ENCODE data around the gene JADE3. TPM values are rescaled to one million over a fixed set of nuclear protein-coding genes. Genes with fewer than 3 reads are reported as not detected.

Gene JADE3
- total RNA-seq, 1 donor from 2014 or later = 24.4 TPM

DNA sequence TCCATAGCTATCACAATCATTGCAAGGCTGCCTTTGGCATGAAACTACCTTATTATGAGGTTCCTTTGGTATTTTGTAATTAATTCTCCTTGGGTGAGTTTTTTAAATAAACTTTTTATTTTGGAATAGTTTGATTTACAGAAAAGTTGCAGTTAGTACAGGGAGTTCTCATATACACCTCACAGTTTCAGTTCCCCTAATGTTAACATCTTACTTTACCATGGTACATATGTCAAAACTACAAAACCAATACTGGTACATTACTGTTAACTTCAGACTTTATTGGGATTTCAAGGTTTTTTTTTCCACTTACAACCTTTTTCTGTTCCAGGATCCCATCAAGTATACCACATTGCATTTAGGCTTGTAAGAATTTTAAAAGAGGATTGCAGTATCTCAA, 114.0 kb downstream of the JADE3 start:
- no peak for DNase-seq (ENCODE audit: low read depth)

DNA sequence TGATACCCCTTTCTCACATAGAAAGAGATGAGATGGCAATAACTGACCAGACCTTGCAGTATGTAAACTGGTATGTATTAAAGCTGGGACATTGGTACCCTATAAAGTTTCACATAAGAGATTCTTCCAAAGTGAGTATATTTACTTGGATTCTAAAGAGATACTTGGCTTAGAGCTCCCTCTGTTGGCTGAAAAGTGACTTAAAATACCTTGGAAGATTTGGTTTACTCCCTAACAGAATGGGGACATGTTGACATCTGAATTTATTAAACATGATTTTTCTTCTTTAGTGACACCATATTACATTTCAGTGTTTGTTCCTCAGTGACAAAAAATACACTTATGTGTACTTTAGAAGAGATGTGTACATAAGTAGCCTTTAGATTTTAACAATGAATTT, 118.1 kb downstream of the JADE3 start:
- peak; percentile 64 for DNase-seq (ENCODE audit: low read depth)

- no peak for DNase-seq (ENCODE audit: low read depth)
Observed at GRCh38 chrX:47047989-47048388, 135.8 kb downstream of the JADE3 start.

GRCh38 chrX:47059142-47059874, 147.1 kb downstream of the JADE3 start:
- DNase-seq (ENCODE audit: low read depth) = no peak

- no peak for DNase-seq (ENCODE audit: low read depth)
Observed at GRCh38 chrX:47060708-47061107, 148.5 kb downstream of the JADE3 start.

GRCh38 chrX:47061238-47061919, 149.2 kb downstream of the JADE3 start:
- no peak for DNase-seq (ENCODE audit: low read depth)

GRCh38 chrX:47063179-47063578, 151.0 kb downstream of the JADE3 start:
- DNase-seq (ENCODE audit: low read depth) = no peak

DNA sequence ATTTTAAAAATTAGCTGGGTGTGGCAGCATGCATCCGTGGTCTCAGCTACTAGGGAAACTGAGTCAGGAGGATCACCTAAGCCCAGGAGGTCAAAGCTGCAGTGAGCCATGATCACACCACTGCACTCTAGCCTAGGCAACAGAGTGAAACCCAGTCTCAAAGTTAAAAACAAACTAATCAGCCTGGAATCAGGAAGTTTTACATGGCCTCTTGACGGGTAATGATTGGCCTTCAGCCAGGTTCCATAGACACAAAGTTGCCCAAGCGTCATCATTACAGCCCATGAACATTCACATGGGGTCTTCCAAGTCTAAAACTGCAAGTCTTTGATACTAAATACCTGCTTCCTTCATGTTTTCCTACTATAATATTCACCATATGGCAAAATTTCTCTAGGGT, 156.0 kb downstream of the JADE3 start:
- DNase-seq (ENCODE audit: low read depth) = no peak

DNA sequence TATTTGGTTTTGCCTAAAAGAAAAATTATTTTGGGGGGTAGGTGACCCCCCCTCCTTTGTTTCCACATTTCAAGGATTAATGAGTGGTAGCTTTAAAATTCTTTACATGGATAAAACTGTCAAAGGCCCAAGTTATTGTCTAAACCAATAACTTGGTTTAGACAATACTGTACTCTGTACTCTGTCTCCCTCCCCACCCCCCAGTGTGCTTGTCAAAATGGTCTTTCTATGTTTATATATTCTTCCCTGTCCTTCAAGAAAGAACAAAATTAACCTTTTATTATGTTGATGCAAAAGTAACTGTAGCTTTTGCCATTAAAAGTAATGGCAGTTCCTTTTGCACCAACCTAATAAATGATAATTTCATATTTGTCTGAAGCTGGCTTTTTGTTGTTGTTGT, 156.5 kb downstream of the JADE3 start:
- DNase-seq (ENCODE audit: low read depth) = no peak

GRCh38 chrX:47078129-47079043, 166.2 kb downstream of the JADE3 start, which contains the start of gene RGN:
Gene RGN, plus strand, starts transcription at chrX:47078443. Its CDS starts 2,702 bp downstream, at chrX:47081145.
- no peak for DNase-seq (ENCODE audit: low read depth)

DNA sequence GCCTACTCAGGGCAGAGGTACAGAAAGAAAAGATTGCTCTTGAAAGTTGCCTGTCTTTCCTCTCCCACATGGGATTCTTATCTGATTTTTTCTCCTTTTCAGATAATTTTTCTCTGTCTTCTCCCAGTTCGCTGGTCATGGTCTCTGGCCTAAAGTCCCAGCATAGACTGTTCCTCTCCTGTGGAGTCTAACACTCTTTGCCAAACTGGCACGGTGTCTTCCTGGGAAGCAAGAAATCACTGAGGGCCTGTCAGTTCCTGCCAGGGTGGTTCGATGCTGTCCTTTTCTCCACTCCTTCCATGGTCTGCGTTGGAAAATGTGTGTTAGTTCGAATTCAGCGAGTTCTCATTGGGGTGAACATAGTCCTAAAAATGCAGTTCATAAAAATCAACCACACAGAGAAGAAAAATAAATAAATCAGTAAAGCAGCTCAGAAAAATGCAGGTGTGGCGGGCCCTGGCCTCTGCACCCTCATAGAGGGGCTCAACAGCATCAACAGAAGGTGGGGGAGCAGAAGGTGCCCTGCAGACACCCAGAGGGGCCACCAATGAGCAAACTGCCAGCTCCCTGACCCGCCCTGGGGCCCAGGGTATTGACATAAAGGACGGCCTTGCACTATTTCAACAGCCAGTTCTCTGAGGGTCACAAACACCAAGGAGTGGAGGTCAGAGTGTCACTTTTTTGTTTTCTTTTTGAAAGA, 168.1 kb downstream of the JADE3 start:
- no peak for DNase-seq (ENCODE audit: low read depth)

DNA sequence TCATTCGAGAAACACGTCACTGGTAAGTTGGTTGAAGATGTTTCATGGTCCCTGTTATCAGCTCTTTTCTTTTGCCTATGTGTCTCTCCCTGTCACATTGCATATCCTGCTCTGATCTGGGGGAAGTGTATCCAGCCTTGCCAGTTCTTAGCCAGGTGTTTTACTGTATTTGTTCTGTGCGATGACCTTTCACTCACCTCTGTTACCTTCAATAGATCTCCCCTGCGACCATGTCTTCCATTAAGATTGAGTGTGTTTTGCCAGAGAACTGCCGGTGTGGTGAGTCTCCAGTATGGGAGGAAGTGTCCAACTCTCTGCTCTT, 168.7 kb downstream of the JADE3 start:
- no peak for DNase-seq (ENCODE audit: low read depth)

- peak; percentile 59 for DNase-seq (ENCODE audit: low read depth)
Observed at GRCh38 chrX:47091149-47091775, 179.0 kb downstream of the JADE3 start.

DNA sequence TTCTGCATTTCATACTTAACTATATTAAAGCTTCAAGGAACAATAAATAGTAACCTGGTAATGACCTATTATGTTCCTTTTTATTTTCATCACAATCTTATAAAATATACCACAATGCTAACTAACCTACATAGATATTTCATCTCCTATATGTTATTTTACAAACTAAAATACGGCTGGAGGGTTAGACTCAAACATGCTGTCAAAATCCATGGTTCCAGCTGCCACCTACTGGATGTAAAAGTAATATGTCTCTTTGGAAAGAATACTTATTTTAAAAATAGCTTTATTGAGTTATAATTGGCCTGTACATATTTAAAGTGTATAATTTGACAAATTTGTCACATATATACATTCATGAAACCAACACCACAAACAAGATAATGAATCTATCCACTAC, 181.0 kb downstream of the JADE3 start:
- peak; percentile 13 for DNase-seq (ENCODE audit: low read depth)

GRCh38 chrX:47093860-47094259, 181.6 kb downstream of the JADE3 start:
- DNase-seq (ENCODE audit: low read depth) = no peak

GRCh38 chrX:47097018-47097417, 184.8 kb downstream of the JADE3 start:
- no peak for DNase-seq (ENCODE audit: low read depth)

GRCh38 chrX:47098338-47099094, 186.3 kb downstream of the JADE3 start:
- DNase-seq (ENCODE audit: low read depth) = no peak

DNA sequence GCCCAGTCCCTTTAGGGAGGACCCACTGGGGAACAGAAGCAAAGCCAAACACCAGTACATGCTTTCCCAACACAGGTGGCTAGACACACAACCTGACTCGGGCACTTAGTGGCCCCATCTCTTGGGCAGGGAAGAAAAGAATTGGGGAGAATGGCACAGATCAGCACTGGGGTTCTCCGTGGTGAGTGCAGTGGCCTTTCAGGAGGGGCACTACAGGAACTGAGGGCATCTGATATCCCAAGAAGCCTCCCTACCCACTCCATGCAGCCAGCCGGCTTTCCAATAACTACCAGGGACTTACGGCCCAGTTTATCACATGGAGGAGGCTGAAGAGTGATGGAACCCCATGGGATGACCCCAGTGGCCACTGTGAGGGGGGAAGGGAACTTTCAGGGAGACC, 189.0 kb downstream of the JADE3 start:
- no peak for DNase-seq (ENCODE audit: low read depth)

All from renal cortical epithelial cell (primary cell).